Measurements from ENCODE around the gene GLT1D1. TPM values are rescaled to one million over a fixed set of nuclear protein-coding genes. Genes with fewer than 3 reads are reported as not detected.

The GLT1D1 gene
- total and polyA plus RNA-seq, 2 donors (not counting 3 experiments of a cell fraction or from before 2014, with no cell fraction given), result not detected

- H4K20me1 ChIP-seq (replicated peaks; ENCODE audit: control insufficient read depth, extremely low read depth, insufficient read depth, low read length), result no peaks in the 10 kb centered on the region
These were observed 32.4 kb upstream of the GLT1D1 start for GRCh38 chr12:128820723-128821432.

More at GRCh38 chr12:128820723-128821432, 32.4 kb upstream of the GLT1D1 start:
- ChIA-PET POLR2A (no interaction called here), CTCF (interaction anchor here (1.6 to 1.8 kb wide), 2 partner anchors 22 to 23 kb away, joined by 4 to 11 read pairs; no protein-coding TSS in a partner anchor)
- Histone ChIP-seq H3K27ac (ENCODE audit: insufficient read depth, low read depth, low read length) (no peak overlapping the region), H3K27me3 (ENCODE audit: control insufficient read depth in 2 of 2, insufficient read depth in 2 of 2, low read length in 2 of 2) (no peaks in the 10 kb centered on the region), H3K4me1 (ENCODE audit: control insufficient read depth, extremely low read depth, insufficient read depth, low read length) (peaks cover 5% of the 10 kb centered on the region), H3K9ac (replicated peaks; ENCODE audit: extremely low read depth, insufficient read depth, low read length) (no peak overlapping the region), H3K79me2 (ENCODE audit: control insufficient read depth, insufficient read depth, low read length) (peaks cover 72% of the 10 kb centered on the region), H3K9me3 (replicated peaks; ENCODE audit: control insufficient read depth, insufficient read depth, low read length) (no peaks in the 10 kb centered on the region), H3K4me2 (ENCODE audit: insufficient read depth, low read length) (no peak overlapping the region), H3K4me3 (replicated peaks in 1 of 3; ENCODE audit: insufficient read depth in 1 of 3, low read depth in 1 of 3, low read length in 3 of 3) (no peak overlapping the region), H2AFZ (ENCODE audit: low read depth, low read length) (no peak overlapping the region), H3K36me3 (ENCODE audit: control insufficient read depth in 2 of 2, extremely low read depth in 1 of 2, insufficient read depth in 2 of 2, low read length in 2 of 2) (peaks cover 0 to 4% of the 10 kb centered on the region in 2 experiments), H3K9me1 (replicated peaks; ENCODE audit: control insufficient read depth, extremely low read depth, insufficient read depth, low read length) (no peaks in the 10 kb centered on the region)
- DNase-seq (ENCODE audit: low read depth, low spot score) (no peak), FAIRE-seq (no peak)
- TF ChIP-seq MYC (IDR thresholded peaks at IDR 0.05; ENCODE audit: low read depth, low read length) (no peak), FOS (IDR thresholded peaks at IDR 0.05; ENCODE audit: borderline replicate concordance, insufficient read depth, low read length) (no peak), POLR2A (IDR thresholded peaks at IDR 0.05; ENCODE audit: low read depth, low read length) (no peak), GATA2 (IDR thresholded peaks at IDR 0.05; ENCODE audit: insufficient read depth, insufficient read length, low read depth, low read length) (no peak), POLR2AphosphoS5 (IDR thresholded peaks at IDR 0.05; ENCODE audit: insufficient read depth, low read depth, low read length) (no peak), CTCF (IDR thresholded peaks at IDR 0.05; ENCODE audit: extremely low read depth in 1 of 2, insufficient read depth in 1 of 2, low read depth in 1 of 2, low read length in 2 of 2) (no peak), EZH2 (IDR thresholded peaks at IDR 0.05; ENCODE audit: borderline replicate concordance, low read depth, low read length, severe bottlenecking) (no peak), MAX (IDR thresholded peaks at IDR 0.05; ENCODE audit: insufficient read depth, insufficient read length) (no peak), JUN (IDR thresholded peaks at IDR 0.05; ENCODE audit: borderline replicate concordance, insufficient read depth, insufficient read length, low read depth) (no peak)
- dilution Hi-C loops (cut with MboI; ENCODE audit: extremely low pct_ligation_motif_present, low sequenced_read_pairs) (no loop called here), intact Hi-C loops (cut with micrococcal nuclease) (no loop called here)
- BruUV-seq (replicated peaks), result no TSS peak

All from endothelial cell of umbilical vein (primary cell).